IMR-90 (cell line): ENCODE results near the gene NWD2. TPM values are rescaled to one million over a fixed set of nuclear protein-coding genes. Genes with fewer than 3 reads are reported as not detected.

Experiments used
- ATAC-seq: fragments of 200-7000 bp; cut with Tn5 transposase; 2 replicates; pipeline ENCODE4 v1.9.1; 2020; ENCODE audit warnings: low read depth, mild to moderate bottlenecking, moderate library complexity
- BruUV-seq: library from RNA; stranded (reverse); fragments of 400-500 nt; replicated peaks from 2 replicates; lab custom pipeline; 2021; lab: Mats Ljungman, UMichigan
- CTCF ChIA-PET: fragments of 300-600 bp; formaldehyde crosslinking; extraction: SDS; loops from one replicate; lab custom pipeline; 2021; ENCODE audit warnings: antibody characterized with exemption; lab: Yijun Ruan, JAX
- POLR2A ChIA-PET: fragments of 300-600 bp; sonication (Branson Sonifier 250); formaldehyde crosslinking; loops from one replicate; lab custom pipeline; 2022; ENCODE audit warnings: antibody characterized with exemption; ENCODE audit not compliant: unreplicated experiment; lab: Charles Lee
- DNase-seq: peaks from one replicate; pipeline ENCODE4 v3.0.0; 2013
- H2AFZ ChIP-seq: replicated peaks from 2 replicates; pipeline ENCODE3; 2013; ENCODE audit warnings: low read length, mild to moderate bottlenecking; ENCODE audit not compliant: poor library complexity
- H2AK5ac ChIP-seq: 2 replicates; pipeline ENCODE4 v1.6.1; 2013; ENCODE audit warnings: low read depth, low read length, inconsistent platforms
- H2AK9ac ChIP-seq: replicated peaks from 2 replicates; pipeline ENCODE3; 2013; ENCODE audit warnings: mild to moderate bottlenecking, low read depth, low read length, moderate library complexity; ENCODE audit not compliant: poor library complexity
- H2BK120ac ChIP-seq: 2 replicates; pipeline ENCODE4 v1.6.1; 2013; ENCODE audit warnings: low read depth, low read length, inconsistent platforms
- H2BK15ac ChIP-seq: 3 replicates; pipeline ENCODE4 v1.6.1; 2013; ENCODE audit warnings: low read depth, low read length, inconsistent platforms
- H2BK20ac ChIP-seq: 2 replicates; pipeline ENCODE4 v1.6.1; 2013; ENCODE audit warnings: low read depth, mild to moderate bottlenecking, inconsistent platforms, low read length, moderate library complexity
- H2BK5ac ChIP-seq: 2 replicates; pipeline ENCODE4 v1.6.1; 2013; ENCODE audit warnings: mild to moderate bottlenecking, low read depth, low read length, inconsistent platforms; ENCODE audit not compliant: poor library complexity, severe bottlenecking
- H3K14ac ChIP-seq: replicated peaks from 2 replicates; pipeline ENCODE4 v1.6.1; 2013; ENCODE audit warnings: low read depth, low read length, inconsistent platforms
- H3K18ac ChIP-seq: 2 replicates; pipeline ENCODE4 v1.6.1; 2013; ENCODE audit warnings: low read depth, low read length, control low read depth
- H3K23ac ChIP-seq: 2 replicates; pipeline ENCODE4 v1.6.1; 2013; ENCODE audit warnings: low read depth, low read length, inconsistent platforms
- H3K27ac ChIP-seq: 2 replicates; pipeline ENCODE4 v1.5.1; 2013; ENCODE audit warnings: mild to moderate bottlenecking, control low read depth, low read length; ENCODE audit not compliant: insufficient read depth
- H3K27me3 ChIP-seq: 2 replicates; pipeline ENCODE4 v1.6.1; 2013; ENCODE audit warnings: low read length; ENCODE audit not compliant: control insufficient read depth, insufficient read depth
- H3K36me3 ChIP-seq: 2 replicates; pipeline ENCODE4 v1.6.1; 2013; ENCODE audit warnings: low read length, mixed read lengths; ENCODE audit not compliant: control insufficient read depth, insufficient read depth
- H3K4ac ChIP-seq: 2 replicates; pipeline ENCODE4 v1.6.1; 2013; ENCODE audit warnings: low read depth, low read length, inconsistent platforms
- H3K4me1 ChIP-seq: 2 replicates; pipeline ENCODE4 v1.6.1; 2013; ENCODE audit warnings: low read length, mixed read lengths; ENCODE audit not compliant: control insufficient read depth, insufficient read depth
- H3K4me2 ChIP-seq: 2 replicates; pipeline ENCODE4 v1.6.1; 2013; ENCODE audit warnings: low read depth, mild to moderate bottlenecking, control low read depth, low read length, moderate library complexity
- H3K4me3 ChIP-seq: 2 replicates; pipeline ENCODE4 v1.5.1; 2013; ENCODE audit warnings: low read depth, mild to moderate bottlenecking, control low read depth, low read length, moderate library complexity; ENCODE audit not compliant: insufficient read depth
- H3K56ac ChIP-seq: 2 replicates; pipeline ENCODE4 v1.6.1; 2013; ENCODE audit warnings: low read length, inconsistent platforms; ENCODE audit not compliant: insufficient read depth; ENCODE audit errors: extremely low read depth
- H3K79me1 ChIP-seq, 2 experiments: 2 replicates each; pipeline ENCODE4 v1.6.1; 2013; ENCODE audit warnings: low read length in 2 of 2, inconsistent platforms in 1 of 2, low read depth in 1 of 2
- H3K9ac ChIP-seq: 2 replicates; pipeline ENCODE4 v1.6.1; 2013; ENCODE audit warnings: low read depth, low read length, control low read depth
- H3K9me1 ChIP-seq: 2 replicates; pipeline ENCODE4 v1.6.1; 2013; ENCODE audit warnings: low read length, inconsistent platforms; ENCODE audit not compliant: insufficient read depth
- H3K9me3 ChIP-seq: 2 replicates; pipeline ENCODE4 v1.6.1; 2013; ENCODE audit warnings: low read length; ENCODE audit not compliant: control insufficient read depth, insufficient read depth
- H4K20me1 ChIP-seq: 2 replicates; pipeline ENCODE4 v1.6.1; 2013; ENCODE audit warnings: low read length, inconsistent platforms; ENCODE audit not compliant: insufficient read depth
- H4K5ac ChIP-seq: 2 replicates; pipeline ENCODE4 v1.6.1; 2013; ENCODE audit warnings: mild to moderate bottlenecking, low read depth, low read length, control low read depth
- H4K8ac ChIP-seq, 2 experiments: 2 replicates each; pipeline ENCODE4 v1.6.1; 2013; ENCODE audit warnings: low read depth in 2 of 2, low read length in 2 of 2, control low read depth in 1 of 2, inconsistent platforms in 1 of 2
- H4K91ac ChIP-seq: 2 replicates; pipeline ENCODE4 v1.6.1; 2013; ENCODE audit warnings: low read depth, low read length, inconsistent platforms; ENCODE audit not compliant: insufficient read depth
- BHLHE40 ChIP-seq: fragments of 150-350 bp; IDR thresholded peaks from 2 replicates; pipeline ENCODE4 v1.6.1; 2016; ENCODE audit warnings: mild to moderate bottlenecking, low read depth, low read length
- CEBPB ChIP-seq: IDR thresholded peaks from 2 replicates; pipeline ENCODE4 v1.6.1; 2012; ENCODE audit warnings: low read depth, low read length, improper control_type of control experiment
- CHD1 ChIP-seq: IDR thresholded peaks from 2 replicates; pipeline ENCODE4 v1.6.1; 2012; ENCODE audit warnings: low read depth, low read length, improper control_type of control experiment
- FOS ChIP-seq: fragments of 150-350 bp; IDR thresholded peaks from 2 replicates; pipeline ENCODE4 v1.6.1; 2016; ENCODE audit warnings: low read depth, low read length
- MAFK ChIP-seq: IDR thresholded peaks from 2 replicates; pipeline ENCODE4 v1.6.1; 2012; ENCODE audit warnings: low read depth, low read length, improper control_type of control experiment
- MAZ ChIP-seq: IDR thresholded peaks from 2 replicates; pipeline ENCODE4 v1.6.1; 2012; ENCODE audit warnings: low read depth, mild to moderate bottlenecking, low read length, improper control_type of control experiment, moderate library complexity, borderline replicate concordance
- MXI1 ChIP-seq: IDR thresholded peaks from 2 replicates; pipeline ENCODE4 v1.6.1; 2012; ENCODE audit warnings: low read depth, mild to moderate bottlenecking, low read length, moderate library complexity, borderline replicate concordance
- NFE2L2 ChIP-seq: fragments of 150-350 bp; IDR thresholded peaks from 2 replicates; pipeline ENCODE4 v1.6.1; 2016; ENCODE audit warnings: low read depth, mild to moderate bottlenecking, low read length
- POLR2A ChIP-seq: IDR thresholded peaks from 2 replicates; pipeline ENCODE4 v1.6.1; 2012; ENCODE audit warnings: mild to moderate bottlenecking, low read depth, low read length
- RAD21 ChIP-seq: IDR thresholded peaks from 2 replicates; pipeline ENCODE4 v1.6.1; 2012; ENCODE audit warnings: low read length, improper control_type of control experiment
- RCOR1 ChIP-seq: IDR thresholded peaks from 2 replicates; pipeline ENCODE4 v1.6.1; 2012; ENCODE audit warnings: mild to moderate bottlenecking, low read length, improper control_type of control experiment; ENCODE audit not compliant: insufficient replicate concordance
- RFX5 ChIP-seq: IDR thresholded peaks from 2 replicates; pipeline ENCODE4 v1.8.0; 2012; ENCODE audit warnings: low read depth, mild to moderate bottlenecking, low read length, moderate library complexity
- SMC3 ChIP-seq: fragments of 150-350 bp; IDR thresholded peaks from 2 replicates; pipeline ENCODE4 v1.6.1; 2016; ENCODE audit warnings: low read depth, mild to moderate bottlenecking, antibody characterized with exemption, low read length, moderate library complexity
- dilution Hi-C: fragments of 300-500 bp; cut with HindIII; formaldehyde crosslinking; loops from one replicate; pipeline ENCODE4 v1.14.3; 2018; ENCODE audit warnings: low sequenced_read_pairs; ENCODE audit not compliant: unreplicated experiment
- in situ Hi-C: fragments of 300-500 bp; cut with MboI; formaldehyde crosslinking; loops from 3 replicates; pipeline ENCODE4 v1.14.3; 2019; ENCODE audit warnings: low sequenced_read_pairs, inconsistent platforms, mixed read lengths
- intact Hi-C: fragments of 100-400 bp; cut with micrococcal nuclease; formaldehyde crosslinking; loops from 2 replicates; pipeline ENCODE4 v1.10.0; 2022
- polyA plus RNA-seq, 3 experiments: library from polyadenylated mRNA; depleted of rRNA; stranded (reverse); fragments of >200 nt; gene quantifications; 2 replicates each; pipeline ENCODE4 v1.2.3, GENCODE V29; 2012; ENCODE audit warnings: low replicate concordance in 1 of 3
- total RNA-seq: library from RNA; depleted of rRNA; stranded (reverse); fragments of >200 nt; gene quantifications from 2 replicates; pipeline ENCODE4 v1.2.3, GENCODE V29; 2012
- TF ChIP-seq, protein P1 (sequence below): fragments of 150-350 bp; IDR thresholded peaks from 2 replicates; pipeline ENCODE4 v1.6.1; 2016; ENCODE audit warnings: low read depth, mild to moderate bottlenecking, low read length, moderate library complexity, borderline replicate concordance
- TF ChIP-seq, protein P2 (sequence below): fragments of 150-350 bp; IDR thresholded peaks from 2 replicates; pipeline ENCODE4 v1.6.1; 2017; ENCODE audit warnings: mild to moderate bottlenecking, antibody characterized with exemption, low read length, low read depth

Gene NWD2
- total and polyA plus RNA-seq, 2 of the 4 experiments (the other 2 are of a cell fraction) = not detected

DNA sequence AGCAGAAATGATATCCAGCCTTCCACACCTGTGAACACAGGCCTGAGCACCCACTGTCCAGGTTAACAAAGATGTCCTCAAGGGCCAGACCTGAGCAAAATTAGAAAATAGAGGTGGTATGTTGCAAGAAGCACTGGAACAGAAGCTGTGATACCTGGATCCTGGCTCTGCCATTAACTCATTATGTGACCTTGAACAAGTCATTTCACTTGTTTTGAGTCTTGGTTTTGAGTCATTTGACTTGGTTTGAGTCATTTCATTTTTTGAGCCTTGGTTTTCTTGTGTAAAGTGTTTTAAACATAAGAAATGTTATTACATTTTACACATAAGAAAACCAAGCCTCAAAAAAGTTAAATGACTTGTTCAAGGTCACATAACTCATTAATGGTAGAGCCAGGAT, 2.9 kb upstream of the NWD2 start:
- in situ Hi-C loops = no loop called here
- no peaks in the 10 kb centered on the region; the same call in 1 of the 2 replicates for H3K9me3 ChIP-seq
- no peak overlapping the region for H3K4me3 ChIP-seq
- no peaks in the 10 kb centered on the region for H4K20me1 ChIP-seq
- intact Hi-C loops = no loop called here
- no peak overlapping the region for H2BK120ac ChIP-seq
- H3K27me3 ChIP-seq = no peaks in the 10 kb centered on the region
- H3K4ac ChIP-seq = no peak overlapping the region
- no peak overlapping the region for H4K5ac ChIP-seq
- H3K14ac ChIP-seq = no peak overlapping the region
- no peak for ATAC-seq
- no peaks in the 10 kb centered on the region for H3K4me1 ChIP-seq
- no peak overlapping the region for H4K91ac ChIP-seq
- TF ChIP-seq RCOR1 (no peak), SMC3 (no peak), CEBPB (no peak), MAFK (no peak), POLR2A (no peak), BHLHE40 (no peak), RAD21 (no peak), RFX5 (no peak), NFE2L2 (no peak), FOS (no peak), MAZ (no peak), MXI1 (no peak), CHD1 (no peak)
- TF ChIP-seq, protein P1, sequence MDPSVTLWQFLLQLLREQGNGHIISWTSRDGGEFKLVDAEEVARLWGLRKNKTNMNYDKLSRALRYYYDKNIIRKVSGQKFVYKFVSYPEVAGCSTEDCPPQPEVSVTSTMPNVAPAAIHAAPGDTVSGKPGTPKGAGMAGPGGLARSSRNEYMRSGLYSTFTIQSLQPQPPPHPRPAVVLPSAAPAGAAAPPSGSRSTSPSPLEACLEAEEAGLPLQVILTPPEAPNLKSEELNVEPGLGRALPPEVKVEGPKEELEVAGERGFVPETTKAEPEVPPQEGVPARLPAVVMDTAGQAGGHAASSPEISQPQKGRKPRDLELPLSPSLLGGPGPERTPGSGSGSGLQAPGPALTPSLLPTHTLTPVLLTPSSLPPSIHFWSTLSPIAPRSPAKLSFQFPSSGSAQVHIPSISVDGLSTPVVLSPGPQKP = no peak
- TF ChIP-seq, protein P2, sequence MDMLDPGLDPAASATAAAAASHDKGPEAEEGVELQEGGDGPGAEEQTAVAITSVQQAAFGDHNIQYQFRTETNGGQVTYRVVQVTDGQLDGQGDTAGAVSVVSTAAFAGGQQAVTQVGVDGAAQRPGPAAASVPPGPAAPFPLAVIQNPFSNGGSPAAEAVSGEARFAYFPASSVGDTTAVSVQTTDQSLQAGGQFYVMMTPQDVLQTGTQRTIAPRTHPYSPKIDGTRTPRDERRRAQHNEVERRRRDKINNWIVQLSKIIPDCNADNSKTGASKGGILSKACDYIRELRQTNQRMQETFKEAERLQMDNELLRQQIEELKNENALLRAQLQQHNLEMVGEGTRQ = no peak
- no peaks in the 10 kb centered on the region for H3K79me1 ChIP-seq
- ChIA-PET CTCF (no interaction called here), POLR2A (no interaction called here)
- no TSS peak for BruUV-seq
- H2AFZ ChIP-seq = no peak overlapping the region
- H3K4me2 ChIP-seq = no peak overlapping the region
- H3K56ac ChIP-seq = no peak overlapping the region
- H2BK20ac ChIP-seq = no peak overlapping the region
- no peak overlapping the region for H3K9ac ChIP-seq
- no peak overlapping the region for H2BK15ac ChIP-seq
- H3K36me3 ChIP-seq = no peaks in the 10 kb centered on the region
- no peak overlapping the region for H2AK5ac ChIP-seq
- H4K8ac ChIP-seq = no peak overlapping the region
- no peak overlapping the region for H2BK5ac ChIP-seq
- no peak overlapping the region for H3K23ac ChIP-seq
- H3K27ac ChIP-seq = no peak overlapping the region
- no peak overlapping the region for H3K18ac ChIP-seq
- dilution Hi-C loops = no loop called here
- H3K9me1 ChIP-seq = no peaks in the 10 kb centered on the region
- no peak for DNase-seq
- H2AK9ac ChIP-seq = no peak overlapping the region
